ENCODE measurements around the gene CLDN6.

CLDN6 gene

GRCh38 chr16:3010510-3010909 is 7.5 kb downstream of the CLDN6 start:
- FAIRE-seq = no peak

- no peak for FAIRE-seq
These were observed 8.2 kb downstream of the CLDN6 start for GRCh38 chr16:3009568-3010390.

- no peak for FAIRE-seq
These were observed 9.3 kb downstream of the CLDN6 start for GRCh38 chr16:3008690-3009037.

- no peak for FAIRE-seq
These were observed 9.9 kb downstream of the CLDN6 start for GRCh38 chr16:3007957-3008689.

- no peak for FAIRE-seq
These were observed 10.7 kb downstream of the CLDN6 start for GRCh38 chr16:3007059-3007956.

GRCh38 chr16:3004781-3005284 is 13.2 kb downstream of the CLDN6 start:
- FAIRE-seq = no peak

GRCh38 chr16:3004319-3004718 is 13.7 kb downstream of the CLDN6 start:
- no peak for FAIRE-seq

- FAIRE-seq = peak; percentile 86
These were observed 14.3 kb downstream of the CLDN6 start for GRCh38 chr16:3003582-3004270.

- FAIRE-seq = no peak
These were observed 16.7 kb downstream of the CLDN6 start for GRCh38 chr16:3001316-3001715.

- no peak for FAIRE-seq
These were observed 17.4 kb downstream of the CLDN6 start for GRCh38 chr16:3000540-3000939.

- FAIRE-seq = no peak
These were observed 18.1 kb downstream of the CLDN6 start for GRCh38 chr16:2999929-3000328.

- FAIRE-seq = no peak
These were observed 21.7 kb downstream of the CLDN6 start for GRCh38 chr16:2996298-2996697.

GRCh38 chr16:2992383-2993081 is 25.5 kb downstream of the CLDN6 start:
- FAIRE-seq = no peak

GRCh38 chr16:2991566-2992261 is 26.3 kb downstream of the CLDN6 start:
- no peak for FAIRE-seq

- no peak for FAIRE-seq
These were observed 27.1 kb downstream of the CLDN6 start for GRCh38 chr16:2990891-2991290.

- no peak for FAIRE-seq
These were observed 29.3 kb downstream of the CLDN6 start for GRCh38 chr16:2988590-2989099.

GRCh38 chr16:2987833-2988232 is 30.1 kb downstream of the CLDN6 start:
- FAIRE-seq = no peak

- FAIRE-seq = no peak
These were observed 30.7 kb downstream of the CLDN6 start for GRCh38 chr16:2987286-2987685.

GRCh38 chr16:2986623-2987188 is 31.3 kb downstream of the CLDN6 start:
- no peak for FAIRE-seq

GRCh38 chr16:2985893-2986355 is 32.1 kb downstream of the CLDN6 start:
- no peak for FAIRE-seq

Measured in islet of Langerhans (tissue), 1 donor.